ENCODE measurements around the gene TXNDC17. TPM values are rescaled to one million over a fixed set of nuclear protein-coding genes. Genes with fewer than 3 reads are reported as not detected.
A peak's percentile ranks its signal among the peaks of the same experiment; 100 is the strongest.

TXNDC17 gene
- total and polyA plus RNA-seq, 9 of the 15 experiments (the other 6 are each of a cell fraction or from before 2014, with no cell fraction given) = 108 to 759 (median 179) TPM

GRCh38 chr17:6640536-6641246 lies at the start of gene TXNDC17, which contains the start of gene KIAA0753 (continued):
- TF ChIP-seq TOE1 (IDR thresholded peaks at IDR 0.05; ENCODE audit: borderline replicate concordance) (peak; percentile 86), TOE1 (CRISPR knock-in tag; IDR thresholded peaks at IDR 0.05; ENCODE audit: borderline replicate concordance, low read depth) (no peak), CUX1 (CRISPR knock-in tag; IDR thresholded peaks at IDR 0.05) (no peak), THAP12 (CRISPR knock-in tag; IDR thresholded peaks at IDR 0.05) (no peak), TAF7 (tag; IDR thresholded peaks at IDR 0.05) (peak; percentile 45; the same call in 1 of the 2 replicates), STAT6 (CRISPR knock-in tag; IDR thresholded peaks at IDR 0.05) (no peak), FOXP4 (CRISPR knock-in tag; IDR thresholded peaks at IDR 0.05; ENCODE audit: borderline replicate concordance) (no peak), ZNF140 (CRISPR knock-in tag; IDR thresholded peaks at IDR 0.05) (no peak), TFAP4 (CRISPR knock-in tag; IDR thresholded peaks at IDR 0.05; ENCODE audit: borderline replicate concordance) (peak; percentile 77; the same call in 1 of the 2 replicates), ATF1 (CRISPR knock-in tag; IDR thresholded peaks at IDR 0.05) (no peak), ATF1 (tag; IDR thresholded peaks at IDR 0.05) (peak; percentile 57), NFXL1 (CRISPR knock-in tag; IDR thresholded peaks at IDR 0.05) (no peak), IFI16 (CRISPR knock-in tag; IDR thresholded peaks at IDR 0.05) (no peak), EZH2 (IDR thresholded peaks at IDR 0.05; ENCODE audit: borderline replicate concordance, low read depth, low read length) (no peak)

Data from K562 (cell line).